WTC11 (cell line): Measurements from ENCODE around the gene CHID1. TPM values are rescaled to one million over a fixed set of nuclear protein-coding genes. Genes with fewer than 3 reads are reported as not detected.

Experiments
- ATAC-seq: fragments of 200-7000 bp; cut with Tn5 transposase; 2 replicates; pipeline ENCODE4 v1.10.0; 2021; ENCODE audit warnings: mild to moderate bottlenecking, moderate library complexity
- CTCF ChIA-PET: fragments of 300-600 bp; sonication (Branson Sonifier 250); formaldehyde crosslinking; loops from one replicate; lab custom pipeline; 2021; ENCODE audit warnings: antibody characterized with exemption; lab: Charles Lee
- POLR2A ChIA-PET: fragments of 350-600 bp; sonication (Branson Sonifier 250); formaldehyde crosslinking; loops from one replicate; lab custom pipeline; 2021; ENCODE audit warnings: antibody characterized with exemption; lab: Charles Lee
- DNase-seq: peaks from one replicate; pipeline ENCODE4 v3.0.0; 2021; ENCODE audit warnings: low spot score
- H3K27ac Mint-ChIP-seq: 2 replicates; pipeline ENCODE4 v1.8.0; 2021; ENCODE audit warnings: mixed read lengths
- H3K27me3 Mint-ChIP-seq: 2 replicates; pipeline ENCODE4 v1.8.0; 2021; ENCODE audit warnings: low read depth, mild to moderate bottlenecking, moderate library complexity, mixed read lengths
- H3K36me3 Mint-ChIP-seq: 2 replicates; pipeline ENCODE4 v1.8.0; 2021; ENCODE audit warnings: mixed read lengths
- H3K4me1 Mint-ChIP-seq: 2 replicates; pipeline ENCODE4 v1.8.0; 2022; ENCODE audit warnings: mixed read lengths
- H3K4me3 Mint-ChIP-seq: 2 replicates; pipeline ENCODE4 v1.8.0; 2021; ENCODE audit warnings: mild to moderate bottlenecking, moderate library complexity, mixed read lengths
- H3K9me3 Mint-ChIP-seq: 2 replicates; pipeline ENCODE4 v1.8.0; 2021; ENCODE audit warnings: mixed read lengths
- CBFB ChIP-seq: sonication (generic); formaldehyde crosslinking; IDR thresholded peaks from 2 replicates; pipeline ENCODE4 v1.8.1; 2022; ENCODE audit warnings: mild to moderate bottlenecking, low read depth, missing genetic modification reagents
- CREM ChIP-seq: sonication (generic); formaldehyde crosslinking; IDR thresholded peaks from 2 replicates; pipeline ENCODE4 v1.8.1; 2022; ENCODE audit warnings: mild to moderate bottlenecking, missing genetic modification reagents, moderate library complexity
- FOXK1 ChIP-seq: sonication (generic); formaldehyde crosslinking; IDR thresholded peaks from 2 replicates; pipeline ENCODE4 v1.8.0; 2022; ENCODE audit warnings: mild to moderate bottlenecking, moderate library complexity, missing genetic modification reagents
- MYBL2 ChIP-seq: sonication (generic); formaldehyde crosslinking; IDR thresholded peaks from 2 replicates; pipeline ENCODE4 v1.8.1; 2023; ENCODE audit warnings: mild to moderate bottlenecking, moderate library complexity, missing genetic modification reagents
- PRRX2 ChIP-seq: fragments of 250-450 bp; sonication (Bioruptor Pico); IDR thresholded peaks from 2 replicates; pipeline ENCODE4 v1.8.0; 2021; ENCODE audit warnings: mild to moderate bottlenecking
- RELA ChIP-seq: sonication (generic); formaldehyde crosslinking; IDR thresholded peaks from 2 replicates; pipeline ENCODE4 v1.8.1; 2022; ENCODE audit warnings: missing genetic modification reagents, mild to moderate bottlenecking, borderline replicate concordance
- SOX15 ChIP-seq: fragments of 250-450 bp; sonication (Bioruptor Pico); IDR thresholded peaks from 2 replicates; pipeline ENCODE4 v1.9.0; 2021; ENCODE audit warnings: mild to moderate bottlenecking
- TEAD1 ChIP-seq: sonication (generic); formaldehyde crosslinking; IDR thresholded peaks from 2 replicates; pipeline ENCODE4 v1.8.0; 2022; ENCODE audit warnings: mild to moderate bottlenecking, missing genetic modification reagents
- ZBTB21 ChIP-seq: sonication (generic); formaldehyde crosslinking; IDR thresholded peaks from 2 replicates; pipeline ENCODE4 v1.8.1; 2023; ENCODE audit warnings: mild to moderate bottlenecking, missing genetic modification reagents, borderline replicate concordance
- ZNF121 ChIP-seq: sonication (generic); formaldehyde crosslinking; IDR thresholded peaks from 2 replicates; pipeline ENCODE4 v1.8.0; 2023; ENCODE audit warnings: missing genetic modification reagents
- ZNF396 ChIP-seq: fragments of 250-450 bp; sonication (Bioruptor Pico); IDR thresholded peaks from 2 replicates; pipeline ENCODE4 v1.8.0; 2021; ENCODE audit warnings: mild to moderate bottlenecking, moderate library complexity, borderline replicate concordance
- ZNF416 ChIP-seq: fragments of 250-450 bp; sonication (Bioruptor Pico); IDR thresholded peaks from 2 replicates; pipeline ENCODE4 v1.9.0; 2021; ENCODE audit warnings: mild to moderate bottlenecking, inconsistent platforms
- ZNF423 ChIP-seq: fragments of 250-450 bp; sonication (Bioruptor Pico); IDR thresholded peaks from 2 replicates; pipeline ENCODE4 v2.1.2; 2022; ENCODE audit warnings: mild to moderate bottlenecking, moderate library complexity
- total RNA-seq: library from RNA; stranded (reverse); gene quantifications from 3 replicates; pipeline ENCODE4 v1.2.3, GENCODE V29; 2021
- TF ChIP-seq, protein P1 (sequence below): fragments of 250-450 bp; sonication (Bioruptor Pico); IDR thresholded peaks from 2 replicates; pipeline ENCODE4 v1.9.0; 2021; ENCODE audit warnings: mild to moderate bottlenecking
- TF ChIP-seq, protein P2 (sequence below): sonication (generic); formaldehyde crosslinking; IDR thresholded peaks from 2 replicates; pipeline ENCODE4 v1.8.1; 2022; ENCODE audit warnings: missing genetic modification reagents, borderline replicate concordance
- TF ChIP-seq, protein P3 (sequence below): sonication (generic); formaldehyde crosslinking; IDR thresholded peaks from 2 replicates; pipeline ENCODE4 v1.8.0; 2022; ENCODE audit warnings: mild to moderate bottlenecking, missing genetic modification reagents
- TF ChIP-seq, protein P4 (sequence below): fragments of 250-450 bp; sonication (Bioruptor Pico); IDR thresholded peaks from 2 replicates; pipeline ENCODE4 v1.8.0; 2021; ENCODE audit warnings: mild to moderate bottlenecking
- TF ChIP-seq, protein P5 (sequence below): sonication (generic); formaldehyde crosslinking; IDR thresholded peaks from 2 replicates; pipeline ENCODE4 v1.8.1; 2022; ENCODE audit warnings: low read depth, missing genetic modification reagents, borderline replicate concordance
- TF ChIP-seq, protein P6 (sequence below): sonication (generic); formaldehyde crosslinking; IDR thresholded peaks from 2 replicates; pipeline ENCODE4 v1.8.0; 2022; ENCODE audit warnings: mild to moderate bottlenecking, missing genetic modification reagents
- TF ChIP-seq, protein P7 (sequence below): sonication (generic); formaldehyde crosslinking; IDR thresholded peaks from 2 replicates; pipeline ENCODE4 v1.8.0; 2022; ENCODE audit warnings: mild to moderate bottlenecking, missing genetic modification reagents

The CHID1 gene
- total RNA-seq, 1 experiment from 2014 or later, result 92.8 TPM

DNA sequence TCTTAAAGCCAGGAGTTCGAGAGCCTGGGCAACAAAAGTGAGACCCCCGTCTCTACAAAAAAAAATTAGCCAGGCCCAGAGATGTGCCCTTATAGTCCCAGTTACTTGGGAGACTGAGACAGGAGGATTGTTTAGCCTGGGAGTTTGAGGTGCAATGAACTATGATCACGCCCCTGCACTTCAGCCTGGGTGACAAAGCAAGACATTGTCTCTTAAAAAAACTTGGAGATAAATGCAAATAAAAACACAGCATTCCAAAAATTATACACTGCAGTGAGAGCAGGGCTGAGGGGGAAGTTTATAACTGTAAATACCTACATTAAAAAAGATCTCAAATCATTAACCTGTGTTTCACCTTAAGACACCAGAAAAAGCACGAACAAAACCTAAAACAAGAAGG lies 37.1 kb upstream of the CHID1 start (continued):
- TF ChIP-seq, protein P1, sequence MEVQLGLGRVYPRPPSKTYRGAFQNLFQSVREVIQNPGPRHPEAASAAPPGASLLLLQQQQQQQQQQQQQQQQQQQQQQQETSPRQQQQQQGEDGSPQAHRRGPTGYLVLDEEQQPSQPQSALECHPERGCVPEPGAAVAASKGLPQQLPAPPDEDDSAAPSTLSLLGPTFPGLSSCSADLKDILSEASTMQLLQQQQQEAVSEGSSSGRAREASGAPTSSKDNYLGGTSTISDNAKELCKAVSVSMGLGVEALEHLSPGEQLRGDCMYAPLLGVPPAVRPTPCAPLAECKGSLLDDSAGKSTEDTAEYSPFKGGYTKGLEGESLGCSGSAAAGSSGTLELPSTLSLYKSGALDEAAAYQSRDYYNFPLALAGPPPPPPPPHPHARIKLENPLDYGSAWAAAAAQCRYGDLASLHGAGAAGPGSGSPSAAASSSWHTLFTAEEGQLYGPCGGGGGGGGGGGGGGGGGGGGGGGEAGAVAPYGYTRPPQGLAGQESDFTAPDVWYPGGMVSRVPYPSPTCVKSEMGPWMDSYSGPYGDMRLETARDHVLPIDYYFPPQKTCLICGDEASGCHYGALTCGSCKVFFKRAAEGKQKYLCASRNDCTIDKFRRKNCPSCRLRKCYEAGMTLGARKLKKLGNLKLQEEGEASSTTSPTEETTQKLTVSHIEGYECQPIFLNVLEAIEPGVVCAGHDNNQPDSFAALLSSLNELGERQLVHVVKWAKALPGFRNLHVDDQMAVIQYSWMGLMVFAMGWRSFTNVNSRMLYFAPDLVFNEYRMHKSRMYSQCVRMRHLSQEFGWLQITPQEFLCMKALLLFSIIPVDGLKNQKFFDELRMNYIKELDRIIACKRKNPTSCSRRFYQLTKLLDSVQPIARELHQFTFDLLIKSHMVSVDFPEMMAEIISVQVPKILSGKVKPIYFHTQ (CRISPR knock-in tag), result no peak
- TF ChIP-seq, protein P2, sequence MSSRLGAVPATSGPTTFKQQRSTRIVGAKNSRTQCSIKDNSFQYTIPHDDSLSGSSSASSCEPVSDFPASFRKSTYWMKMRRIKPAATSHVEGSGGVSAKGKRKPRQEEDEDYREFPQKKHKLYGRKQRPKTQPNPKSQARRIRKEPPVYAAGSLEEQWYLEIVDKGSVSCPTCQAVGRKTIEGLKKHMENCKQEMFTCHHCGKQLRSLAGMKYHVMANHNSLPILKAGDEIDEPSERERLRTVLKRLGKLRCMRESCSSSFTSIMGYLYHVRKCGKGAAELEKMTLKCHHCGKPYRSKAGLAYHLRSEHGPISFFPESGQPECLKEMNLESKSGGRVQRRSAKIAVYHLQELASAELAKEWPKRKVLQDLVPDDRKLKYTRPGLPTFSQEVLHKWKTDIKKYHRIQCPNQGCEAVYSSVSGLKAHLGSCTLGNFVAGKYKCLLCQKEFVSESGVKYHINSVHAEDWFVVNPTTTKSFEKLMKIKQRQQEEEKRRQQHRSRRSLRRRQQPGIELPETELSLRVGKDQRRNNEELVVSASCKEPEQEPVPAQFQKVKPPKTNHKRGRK (CRISPR knock-in tag), result no peak
- TF ChIP-seq, protein P3, sequence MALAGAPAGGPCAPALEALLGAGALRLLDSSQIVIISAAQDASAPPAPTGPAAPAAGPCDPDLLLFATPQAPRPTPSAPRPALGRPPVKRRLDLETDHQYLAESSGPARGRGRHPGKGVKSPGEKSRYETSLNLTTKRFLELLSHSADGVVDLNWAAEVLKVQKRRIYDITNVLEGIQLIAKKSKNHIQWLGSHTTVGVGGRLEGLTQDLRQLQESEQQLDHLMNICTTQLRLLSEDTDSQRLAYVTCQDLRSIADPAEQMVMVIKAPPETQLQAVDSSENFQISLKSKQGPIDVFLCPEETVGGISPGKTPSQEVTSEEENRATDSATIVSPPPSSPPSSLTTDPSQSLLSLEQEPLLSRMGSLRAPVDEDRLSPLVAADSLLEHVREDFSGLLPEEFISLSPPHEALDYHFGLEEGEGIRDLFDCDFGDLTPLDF (CRISPR knock-in tag), result no peak
- no peak for TF ChIP-seq ZNF396 (CRISPR knock-in tag)
- TF ChIP-seq ZNF121 (CRISPR knock-in tag), result no peak
- TF ChIP-seq ZBTB21, result no peak
- no peak for TF ChIP-seq ZNF423 (CRISPR knock-in tag)
- TF ChIP-seq CREM (CRISPR knock-in tag), result no peak

DNA sequence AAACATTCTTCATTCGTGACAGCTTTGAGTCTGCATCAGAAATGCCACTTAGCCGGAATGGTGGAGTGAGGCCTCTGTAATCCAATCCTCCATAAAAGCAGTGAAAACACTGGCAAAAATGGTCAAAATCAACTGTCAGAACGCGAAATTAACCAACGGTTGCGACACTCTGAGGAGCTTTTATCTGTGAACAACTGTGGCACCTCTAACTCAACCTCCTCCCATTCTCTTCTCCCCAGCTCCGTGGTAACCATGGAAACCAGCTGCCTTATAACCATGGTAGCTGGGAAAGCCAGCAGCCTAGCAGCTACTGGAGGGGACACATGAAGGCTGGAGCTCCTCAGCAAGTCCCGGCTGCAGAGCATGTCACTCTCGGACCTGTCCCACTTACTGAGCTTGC lies 35.4 kb upstream of the CHID1 start:
- Mint-ChIP-seq H3K36me3 (peaks cover 27% of the 10 kb centered on the region), H3K27me3 (no peaks in the 10 kb centered on the region), H3K27ac (peak overlapping the region; percentile 76), H3K9me3 (peaks cover 9% of the 10 kb centered on the region; the same call in 1 of the 2 replicates), H3K4me3 (peak overlapping the region; percentile 15), H3K4me1 (peaks cover 70% of the 10 kb centered on the region)
- ChIA-PET CTCF (interaction anchor here (0.5 to 3.9 kb wide), 11 partner anchors 11 to 748 kb away, joined by 3 to 43 read pairs (median 4); partner anchors contain the start of gene AP2A2), POLR2A (no interaction called here)
- TF ChIP-seq, protein P4, sequence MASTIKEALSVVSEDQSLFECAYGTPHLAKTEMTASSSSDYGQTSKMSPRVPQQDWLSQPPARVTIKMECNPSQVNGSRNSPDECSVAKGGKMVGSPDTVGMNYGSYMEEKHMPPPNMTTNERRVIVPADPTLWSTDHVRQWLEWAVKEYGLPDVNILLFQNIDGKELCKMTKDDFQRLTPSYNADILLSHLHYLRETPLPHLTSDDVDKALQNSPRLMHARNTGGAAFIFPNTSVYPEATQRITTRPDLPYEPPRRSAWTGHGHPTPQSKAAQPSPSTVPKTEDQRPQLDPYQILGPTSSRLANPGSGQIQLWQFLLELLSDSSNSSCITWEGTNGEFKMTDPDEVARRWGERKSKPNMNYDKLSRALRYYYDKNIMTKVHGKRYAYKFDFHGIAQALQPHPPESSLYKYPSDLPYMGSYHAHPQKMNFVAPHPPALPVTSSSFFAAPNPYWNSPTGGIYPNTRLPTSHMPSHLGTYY (CRISPR knock-in tag), result no peak
- TF ChIP-seq, protein P5, sequence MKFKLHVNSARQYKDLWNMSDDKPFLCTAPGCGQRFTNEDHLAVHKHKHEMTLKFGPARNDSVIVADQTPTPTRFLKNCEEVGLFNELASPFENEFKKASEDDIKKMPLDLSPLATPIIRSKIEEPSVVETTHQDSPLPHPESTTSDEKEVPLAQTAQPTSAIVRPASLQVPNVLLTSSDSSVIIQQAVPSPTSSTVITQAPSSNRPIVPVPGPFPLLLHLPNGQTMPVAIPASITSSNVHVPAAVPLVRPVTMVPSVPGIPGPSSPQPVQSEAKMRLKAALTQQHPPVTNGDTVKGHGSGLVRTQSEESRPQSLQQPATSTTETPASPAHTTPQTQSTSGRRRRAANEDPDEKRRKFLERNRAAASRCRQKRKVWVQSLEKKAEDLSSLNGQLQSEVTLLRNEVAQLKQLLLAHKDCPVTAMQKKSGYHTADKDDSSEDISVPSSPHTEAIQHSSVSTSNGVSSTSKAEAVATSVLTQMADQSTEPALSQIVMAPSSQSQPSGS (CRISPR knock-in tag), result no peak
- ATAC-seq (peak; percentile 25), DNase-seq (no peak)

DNA sequence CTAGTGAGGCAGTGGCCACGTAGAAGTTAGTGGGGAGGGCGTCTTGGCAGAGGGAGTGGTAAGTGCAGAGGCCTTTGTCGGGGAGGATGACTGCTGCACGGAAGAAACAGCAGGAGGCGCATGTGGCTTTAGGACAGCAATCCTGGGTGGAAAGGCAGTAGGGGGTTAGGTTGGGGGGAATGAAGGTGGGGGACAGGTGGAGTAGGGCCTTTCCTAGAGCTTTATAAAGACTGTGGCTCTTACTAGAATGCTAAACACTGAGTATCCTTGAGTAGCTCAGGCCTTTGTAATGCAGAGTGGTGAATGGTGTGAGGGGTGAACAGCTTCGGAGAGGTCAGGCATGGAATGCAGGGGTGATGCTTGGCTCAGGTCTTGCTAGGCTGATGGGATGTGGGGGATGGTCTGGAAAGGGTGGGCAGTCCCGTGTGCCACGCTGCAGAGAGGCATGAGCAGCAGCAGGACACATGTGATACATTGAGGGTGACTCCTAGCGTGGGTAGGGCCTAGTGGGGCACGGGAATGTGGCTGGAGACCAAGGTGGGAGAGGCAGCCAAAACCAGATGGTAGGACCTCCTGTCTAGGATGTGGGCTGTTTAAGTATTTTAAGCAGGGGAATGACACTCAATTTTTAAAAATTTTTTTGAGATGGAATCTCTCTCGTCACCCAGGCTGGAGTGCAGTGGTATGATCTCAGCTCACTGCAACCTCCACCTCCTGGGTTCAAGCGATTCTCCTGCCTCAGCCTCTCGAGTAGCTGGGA lies 34.3 kb upstream of the CHID1 start:
- Mint-ChIP-seq H3K27ac (peak overlapping the region; percentile 99), H3K27me3 (no peaks in the 10 kb centered on the region), H3K9me3 (peaks cover 8% of the 10 kb centered on the region; the same call in 1 of the 2 replicates), H3K36me3 (peaks cover 20% of the 10 kb centered on the region), H3K4me3 (peak overlapping the region; percentile 49), H3K4me1 (peaks cover 75% of the 10 kb centered on the region)
- peak; percentile 72 for DNase-seq
- ChIA-PET POLR2A (interaction anchor here (0.6 to 1.7 kb wide), 4 partner anchors 8 to 101 kb away, joined by 3 to 8 read pairs (median 4); partner anchors contain the start of genes AP2A2 and TSPAN4), CTCF (interaction anchor here (0.5 to 3.9 kb wide), 23 partner anchors 8 to 749 kb away, joined by 3 to 43 read pairs (median 5); partner anchors contain the start of genes AP2A2 and CHID1)
- peak; percentile 96 for ATAC-seq
- TF ChIP-seq TEAD1 (CRISPR knock-in tag), result peak; percentile 98
- TF ChIP-seq RELA (CRISPR knock-in tag), result no peak
- TF ChIP-seq CBFB (CRISPR knock-in tag), result no peak
- peak; percentile 62; the same call in 1 of the 2 replicates for TF ChIP-seq ZBTB21
- TF ChIP-seq, protein P2 (CRISPR knock-in tag), result no peak
- peak; percentile 66; the same call in 1 of the 2 replicates for TF ChIP-seq FOXK1 (CRISPR knock-in tag)
- TF ChIP-seq SOX15, result no peak
- TF ChIP-seq, protein P6, sequence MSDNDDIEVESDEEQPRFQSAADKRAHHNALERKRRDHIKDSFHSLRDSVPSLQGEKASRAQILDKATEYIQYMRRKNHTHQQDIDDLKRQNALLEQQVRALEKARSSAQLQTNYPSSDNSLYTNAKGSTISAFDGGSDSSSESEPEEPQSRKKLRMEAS (CRISPR knock-in tag), result peak; percentile 90
- TF ChIP-seq CREM (CRISPR knock-in tag), result no peak
- peak; percentile 73; the same call in 1 of the 2 replicates for TF ChIP-seq ZNF423 (CRISPR knock-in tag)
- TF ChIP-seq ZNF416 (CRISPR knock-in tag), result no peak
- TF ChIP-seq, protein P7, sequence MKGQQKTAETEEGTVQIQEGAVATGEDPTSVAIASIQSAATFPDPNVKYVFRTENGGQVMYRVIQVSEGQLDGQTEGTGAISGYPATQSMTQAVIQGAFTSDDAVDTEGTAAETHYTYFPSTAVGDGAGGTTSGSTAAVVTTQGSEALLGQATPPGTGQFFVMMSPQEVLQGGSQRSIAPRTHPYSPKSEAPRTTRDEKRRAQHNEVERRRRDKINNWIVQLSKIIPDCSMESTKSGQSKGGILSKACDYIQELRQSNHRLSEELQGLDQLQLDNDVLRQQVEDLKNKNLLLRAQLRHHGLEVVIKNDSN (CRISPR knock-in tag), result peak; percentile 33; the same call in 1 of the 2 replicates
- TF ChIP-seq PRRX2 (CRISPR knock-in tag), result no peak
- TF ChIP-seq MYBL2 (CRISPR knock-in tag), result no peak
